Measurements from ENCODE around the gene STARD3.
A peak's percentile ranks its signal among the peaks of the same experiment; 100 is the strongest.

Gene STARD3

DNA sequence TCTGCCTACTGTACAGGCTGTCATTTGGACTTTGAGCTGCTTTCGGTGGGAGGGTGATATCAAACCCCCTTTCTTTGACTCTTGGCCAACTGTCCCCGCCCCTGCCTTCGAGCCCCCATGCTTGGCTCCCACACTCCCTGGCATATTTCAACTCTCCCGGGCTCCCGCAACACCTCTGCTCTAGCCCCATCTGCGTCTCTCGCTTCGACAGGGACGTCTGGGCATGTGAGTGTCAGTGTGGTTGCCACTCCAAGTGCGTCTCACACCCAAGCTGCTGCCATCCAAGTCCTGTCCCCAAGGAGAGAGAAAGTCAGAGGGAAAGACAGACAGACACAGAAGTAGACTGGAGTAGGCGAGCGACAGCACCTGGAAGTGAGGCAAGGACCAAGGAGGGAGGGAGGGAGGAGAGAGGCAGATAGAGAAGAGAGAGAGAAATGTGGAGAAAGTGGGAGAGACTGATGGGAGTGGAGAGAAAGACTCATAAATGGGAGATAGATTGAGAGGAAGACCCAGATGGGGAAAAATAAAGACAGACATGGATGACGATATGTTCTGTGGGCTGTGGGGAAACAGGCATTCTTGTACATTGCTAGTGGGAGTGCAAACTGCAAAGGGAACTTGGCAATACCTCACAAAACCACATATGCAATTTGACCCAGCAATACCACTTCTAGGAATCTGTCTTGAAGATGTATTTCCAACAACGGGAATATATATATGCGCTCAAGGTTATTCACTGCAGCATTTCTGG, 11.8 kb downstream of the STARD3 start:
- Histone ChIP-seq H3K9me3 (ENCODE audit: low read length) (no peaks in the 10 kb centered on the region), H3K9ac (ENCODE audit: low read length) (no peak overlapping the region), H3K27ac (ENCODE audit: low read depth, low read length, poor library complexity, severe bottlenecking) (no peak overlapping the region), H2AFZ (ENCODE audit: low read length) (no peak overlapping the region), H3K4me3 (ENCODE audit: low read depth, low read length, poor library complexity, severe bottlenecking) (no peak overlapping the region), H4K20me1 (ENCODE audit: insufficient read depth, low read length) (no peaks in the 10 kb centered on the region), H3K4me2 (ENCODE audit: low read length) (no peak overlapping the region), H3F3A (ENCODE audit: insufficient read depth, low read length) (no peaks in the 10 kb centered on the region), H3K27me3 (ENCODE audit: insufficient read depth, low read length) (no peaks in the 10 kb centered on the region), H3K79me2 (ENCODE audit: insufficient read depth, low read length) (no peaks in the 10 kb centered on the region), H3K4me1 (ENCODE audit: insufficient read depth, low read length, severe bottlenecking) (peaks cover 13% of the 10 kb centered on the region), H3K9me2 (ENCODE audit: low read depth, low read length) (no peaks in the 10 kb centered on the region), H3K36me3 (ENCODE audit: insufficient read depth, low read length) (no peaks in the 10 kb centered on the region)
- TF ChIP-seq, protein P1, sequence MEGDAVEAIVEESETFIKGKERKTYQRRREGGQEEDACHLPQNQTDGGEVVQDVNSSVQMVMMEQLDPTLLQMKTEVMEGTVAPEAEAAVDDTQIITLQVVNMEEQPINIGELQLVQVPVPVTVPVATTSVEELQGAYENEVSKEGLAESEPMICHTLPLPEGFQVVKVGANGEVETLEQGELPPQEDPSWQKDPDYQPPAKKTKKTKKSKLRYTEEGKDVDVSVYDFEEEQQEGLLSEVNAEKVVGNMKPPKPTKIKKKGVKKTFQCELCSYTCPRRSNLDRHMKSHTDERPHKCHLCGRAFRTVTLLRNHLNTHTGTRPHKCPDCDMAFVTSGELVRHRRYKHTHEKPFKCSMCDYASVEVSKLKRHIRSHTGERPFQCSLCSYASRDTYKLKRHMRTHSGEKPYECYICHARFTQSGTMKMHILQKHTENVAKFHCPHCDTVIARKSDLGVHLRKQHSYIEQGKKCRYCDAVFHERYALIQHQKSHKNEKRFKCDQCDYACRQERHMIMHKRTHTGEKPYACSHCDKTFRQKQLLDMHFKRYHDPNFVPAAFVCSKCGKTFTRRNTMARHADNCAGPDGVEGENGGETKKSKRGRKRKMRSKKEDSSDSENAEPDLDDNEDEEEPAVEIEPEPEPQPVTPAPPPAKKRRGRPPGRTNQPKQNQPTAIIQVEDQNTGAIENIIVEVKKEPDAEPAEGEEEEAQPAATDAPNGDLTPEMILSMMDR (IDR thresholded peaks at IDR 0.05; ENCODE audit: low read length) = no peak
- no peak for TF ChIP-seq EZH2 (IDR thresholded peaks at IDR 0.05; ENCODE audit: borderline replicate concordance, low read length)

GRCh38 chr17:39650121-39650579, 13.2 kb downstream of the STARD3 start:
- Histone ChIP-seq H3K9me3 (ENCODE audit: low read length) (no peaks in the 10 kb centered on the region), H3K36me3 (ENCODE audit: insufficient read depth, low read length) (peaks cover 5% of the 10 kb centered on the region; the same call in 1 of the 2 replicates), H3K79me2 (ENCODE audit: insufficient read depth, low read length) (no peaks in the 10 kb centered on the region), H3K9me2 (ENCODE audit: low read depth, low read length) (no peaks in the 10 kb centered on the region), H2AFZ (ENCODE audit: low read length) (no peak overlapping the region), H3K27ac (ENCODE audit: low read depth, low read length, poor library complexity, severe bottlenecking) (no peak overlapping the region), H4K20me1 (ENCODE audit: insufficient read depth, low read length) (no peaks in the 10 kb centered on the region), H3K4me2 (ENCODE audit: low read length) (no peak overlapping the region), H3K4me1 (ENCODE audit: insufficient read depth, low read length, severe bottlenecking) (peaks cover 13% of the 10 kb centered on the region), H3K9ac (ENCODE audit: low read length) (no peak overlapping the region), H3K27me3 (ENCODE audit: insufficient read depth, low read length) (no peaks in the 10 kb centered on the region), H3F3A (ENCODE audit: insufficient read depth, low read length) (no peaks in the 10 kb centered on the region), H3K4me3 (ENCODE audit: low read depth, low read length, poor library complexity, severe bottlenecking) (no peak overlapping the region)
- TF ChIP-seq, protein P1 (IDR thresholded peaks at IDR 0.05; ENCODE audit: low read length) = no peak
- no peak for TF ChIP-seq EZH2 (IDR thresholded peaks at IDR 0.05; ENCODE audit: borderline replicate concordance, low read length)

DNA sequence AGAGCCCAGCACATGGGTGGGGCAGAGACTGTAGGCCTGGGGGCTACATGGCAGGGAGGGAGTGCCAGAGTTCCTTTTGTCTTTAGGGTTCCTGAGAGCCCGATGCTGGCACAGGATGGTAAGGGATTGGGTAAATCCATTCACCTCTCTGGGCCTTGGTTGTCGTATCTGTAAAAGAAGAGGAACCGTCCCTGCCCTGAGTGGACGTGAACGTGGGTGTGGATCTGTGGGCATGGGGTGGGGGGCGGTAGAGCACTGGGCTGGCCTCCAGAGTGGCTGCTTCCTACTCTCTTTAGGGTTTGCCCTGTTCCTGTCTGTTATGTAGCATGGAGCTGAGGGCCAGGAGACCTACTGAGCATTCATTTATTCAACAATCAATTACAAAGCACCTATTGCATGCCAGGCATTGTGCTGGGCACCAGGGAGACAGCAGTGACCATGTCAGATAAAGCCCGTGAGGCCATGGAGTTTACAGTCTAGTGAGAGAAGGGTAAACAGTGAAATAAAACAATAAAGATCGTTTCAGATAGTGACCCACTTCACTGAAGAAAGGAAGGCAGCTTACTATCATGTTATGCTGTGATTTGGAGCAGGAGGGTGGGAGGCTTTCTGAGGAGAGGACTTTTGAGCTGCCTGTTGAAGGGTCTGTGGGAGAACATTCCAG, 15.1 kb downstream of the STARD3 start:
- peak overlapping the region; percentile 5 for H3K27ac ChIP-seq (ENCODE audit: low read depth, low read length, poor library complexity, severe bottlenecking)
- H3F3A ChIP-seq (ENCODE audit: insufficient read depth, low read length) = no peaks in the 10 kb centered on the region
- TF ChIP-seq, protein P1 (IDR thresholded peaks at IDR 0.05; ENCODE audit: low read length) = no peak
- TF ChIP-seq EZH2 (IDR thresholded peaks at IDR 0.05; ENCODE audit: borderline replicate concordance, low read length) = no peak
- no peak overlapping the region for H3K4me2 ChIP-seq (ENCODE audit: low read length)
- no peaks in the 10 kb centered on the region for H4K20me1 ChIP-seq (ENCODE audit: insufficient read depth, low read length)
- no peak overlapping the region for H3K4me3 ChIP-seq (ENCODE audit: low read depth, low read length, poor library complexity, severe bottlenecking)
- peaks cover 5% of the 10 kb centered on the region; the same call in 1 of the 2 replicates for H3K36me3 ChIP-seq (ENCODE audit: insufficient read depth, low read length)
- no peak overlapping the region for H3K9ac ChIP-seq (ENCODE audit: low read length)
- H2AFZ ChIP-seq (ENCODE audit: low read length) = no peak overlapping the region
- H3K79me2 ChIP-seq (ENCODE audit: insufficient read depth, low read length) = no peaks in the 10 kb centered on the region
- no peaks in the 10 kb centered on the region for H3K27me3 ChIP-seq (ENCODE audit: insufficient read depth, low read length)
- no peaks in the 10 kb centered on the region for H3K9me2 ChIP-seq (ENCODE audit: low read depth, low read length)
- peaks cover 13% of the 10 kb centered on the region for H3K4me1 ChIP-seq (ENCODE audit: insufficient read depth, low read length, severe bottlenecking)
- H3K9me3 ChIP-seq (ENCODE audit: low read length) = no peaks in the 10 kb centered on the region
